Measurements from ENCODE around the gene SLCO2B1.

The SLCO2B1 gene

DNA sequence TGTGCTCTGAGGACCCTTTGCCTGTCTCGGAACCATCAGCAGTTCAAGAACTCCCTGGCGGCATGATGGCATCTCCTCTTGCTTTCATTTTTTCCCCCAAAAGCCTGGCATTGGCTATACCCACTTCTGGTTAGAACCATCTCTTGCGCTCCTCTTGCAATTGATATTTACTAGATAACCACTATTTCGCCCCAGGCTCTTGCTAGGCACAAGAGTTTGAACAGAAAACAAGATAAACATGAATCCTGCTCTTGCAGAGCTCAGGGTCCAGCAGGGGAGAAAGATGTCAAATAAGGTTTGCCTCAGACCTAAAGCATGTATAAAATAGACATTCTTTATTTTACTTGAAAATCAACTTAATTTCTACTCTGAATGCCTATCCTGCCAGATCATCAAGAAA, 33.1 kb downstream of the SLCO2B1 start:
- H3K4me3 ChIP-seq (replicated peaks in 1 of 2; ENCODE audit: low read depth in 2 of 2, low read length in 2 of 2): no peak overlapping the region
- no peak for DNase-seq (ENCODE audit: low read depth in 2 of 2)
- TF ChIP-seq, protein P1, sequence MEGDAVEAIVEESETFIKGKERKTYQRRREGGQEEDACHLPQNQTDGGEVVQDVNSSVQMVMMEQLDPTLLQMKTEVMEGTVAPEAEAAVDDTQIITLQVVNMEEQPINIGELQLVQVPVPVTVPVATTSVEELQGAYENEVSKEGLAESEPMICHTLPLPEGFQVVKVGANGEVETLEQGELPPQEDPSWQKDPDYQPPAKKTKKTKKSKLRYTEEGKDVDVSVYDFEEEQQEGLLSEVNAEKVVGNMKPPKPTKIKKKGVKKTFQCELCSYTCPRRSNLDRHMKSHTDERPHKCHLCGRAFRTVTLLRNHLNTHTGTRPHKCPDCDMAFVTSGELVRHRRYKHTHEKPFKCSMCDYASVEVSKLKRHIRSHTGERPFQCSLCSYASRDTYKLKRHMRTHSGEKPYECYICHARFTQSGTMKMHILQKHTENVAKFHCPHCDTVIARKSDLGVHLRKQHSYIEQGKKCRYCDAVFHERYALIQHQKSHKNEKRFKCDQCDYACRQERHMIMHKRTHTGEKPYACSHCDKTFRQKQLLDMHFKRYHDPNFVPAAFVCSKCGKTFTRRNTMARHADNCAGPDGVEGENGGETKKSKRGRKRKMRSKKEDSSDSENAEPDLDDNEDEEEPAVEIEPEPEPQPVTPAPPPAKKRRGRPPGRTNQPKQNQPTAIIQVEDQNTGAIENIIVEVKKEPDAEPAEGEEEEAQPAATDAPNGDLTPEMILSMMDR (IDR thresholded peaks at IDR 0.05; ENCODE audit: low read depth, low read length): no peak

DNA sequence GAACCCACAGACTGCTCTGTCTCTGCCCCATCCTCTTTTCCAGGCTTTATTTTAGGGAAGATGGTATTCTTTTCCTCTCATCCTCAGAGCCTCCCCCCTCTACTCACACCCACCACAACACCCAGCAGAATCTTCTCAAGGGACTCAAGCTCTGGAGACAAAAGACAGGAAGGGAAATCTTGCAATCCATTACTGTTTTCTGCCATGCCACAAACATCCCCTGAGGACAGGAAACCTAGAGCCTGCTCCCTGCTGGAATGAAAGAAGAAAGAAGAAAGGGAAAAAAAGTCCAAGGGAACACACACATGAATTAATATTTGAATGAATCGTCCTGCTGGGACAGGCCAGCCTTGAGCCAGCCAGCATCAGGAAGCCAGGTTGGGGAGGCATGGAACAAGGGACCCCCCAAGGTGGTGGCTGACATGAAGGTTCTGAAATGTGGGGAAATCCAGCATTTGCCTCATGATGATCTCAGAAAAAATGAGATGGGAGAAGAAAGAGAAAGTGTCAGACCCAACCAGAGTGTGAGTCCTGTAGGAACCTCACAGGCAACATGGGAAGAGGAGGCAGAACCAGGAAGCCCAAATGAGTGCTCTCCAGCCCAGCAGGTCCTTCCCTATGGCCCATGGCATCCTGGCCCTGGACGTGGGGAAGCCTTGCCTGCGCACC, 34.0 kb downstream of the SLCO2B1 start:
- no peak overlapping the region for H3K4me3 ChIP-seq (replicated peaks in 1 of 2; ENCODE audit: low read depth in 2 of 2, low read length in 2 of 2)
- TF ChIP-seq, protein P1 (IDR thresholded peaks at IDR 0.05; ENCODE audit: low read depth, low read length): no peak
- DNase-seq (ENCODE audit: low read depth in 2 of 2): no peak

DNA sequence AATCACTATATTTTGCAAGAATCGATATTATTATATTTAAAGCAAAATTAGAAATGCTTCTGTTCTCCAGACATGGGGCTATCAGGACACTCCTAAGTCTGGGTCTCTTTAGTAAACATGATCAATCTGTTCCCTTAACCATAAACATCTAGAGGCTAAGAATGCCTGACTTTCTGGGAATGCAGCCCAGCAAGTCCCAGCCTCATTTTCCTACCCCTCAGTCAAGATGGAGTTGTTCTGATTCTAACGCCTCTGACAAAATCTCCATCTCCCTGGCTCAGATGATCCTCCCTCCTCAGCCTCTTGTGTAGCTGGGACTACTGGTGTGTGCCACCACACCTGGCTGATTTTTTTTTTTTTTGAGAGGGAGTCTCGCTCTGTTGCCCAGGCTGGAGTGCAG, 35.0 kb downstream of the SLCO2B1 start:
- DNase-seq (ENCODE audit: low read depth in 2 of 2): no peak
- H3K4me3 ChIP-seq (replicated peaks in 1 of 2; ENCODE audit: low read depth in 2 of 2, low read length in 2 of 2): no peak overlapping the region
- TF ChIP-seq, protein P1 (IDR thresholded peaks at IDR 0.05; ENCODE audit: low read depth, low read length): no peak

DNA sequence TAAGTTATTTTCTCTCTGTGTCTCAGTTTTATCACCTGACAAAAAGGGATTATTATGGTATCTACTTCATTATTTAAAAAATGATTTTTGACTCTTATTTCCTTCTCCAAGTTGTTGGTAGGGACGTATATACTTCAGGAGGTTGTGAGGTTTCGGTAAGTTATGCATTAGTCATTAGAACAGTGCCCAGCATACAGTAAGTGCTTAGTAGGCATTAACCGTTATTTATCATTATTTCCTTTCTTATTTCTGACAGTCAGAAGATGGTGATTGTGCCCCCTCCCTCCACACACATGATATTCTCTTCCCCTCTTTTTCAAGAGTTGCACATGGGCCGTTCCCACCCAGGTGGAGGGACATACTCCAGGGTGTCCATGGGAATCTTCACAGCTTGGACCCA, 36.1 kb downstream of the SLCO2B1 start:
- H3K4me3 ChIP-seq (replicated peaks in 1 of 2; ENCODE audit: low read depth in 2 of 2, low read length in 2 of 2): no peak overlapping the region
- TF ChIP-seq, protein P1 (IDR thresholded peaks at IDR 0.05; ENCODE audit: low read depth, low read length): no peak
- DNase-seq (ENCODE audit: low read depth in 2 of 2): no peak

DNA sequence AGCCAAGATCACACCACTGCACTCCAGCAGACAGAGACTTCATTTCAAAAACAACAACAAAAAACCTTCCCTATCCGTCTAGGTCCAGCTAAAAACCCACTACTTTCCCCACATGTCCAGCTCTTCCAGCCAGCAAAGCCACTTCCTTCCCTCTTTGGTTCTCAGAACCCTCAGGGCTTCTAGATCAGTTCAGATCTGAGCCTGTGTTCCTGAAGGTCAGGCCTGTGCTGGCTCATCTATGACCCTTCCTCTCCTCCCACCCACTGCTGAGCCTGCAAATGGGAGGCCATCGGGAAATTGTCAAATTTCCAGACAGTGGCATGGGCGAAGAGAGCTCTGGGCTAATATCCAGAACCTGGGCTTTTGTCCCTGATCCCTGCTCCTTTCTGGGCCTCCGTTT, 37.8 kb downstream of the SLCO2B1 start:
- no peak overlapping the region for H3K4me3 ChIP-seq (replicated peaks in 1 of 2; ENCODE audit: low read depth in 2 of 2, low read length in 2 of 2)
- no peak for DNase-seq (ENCODE audit: low read depth in 2 of 2)
- TF ChIP-seq, protein P1 (IDR thresholded peaks at IDR 0.05; ENCODE audit: low read depth, low read length): no peak

DNA sequence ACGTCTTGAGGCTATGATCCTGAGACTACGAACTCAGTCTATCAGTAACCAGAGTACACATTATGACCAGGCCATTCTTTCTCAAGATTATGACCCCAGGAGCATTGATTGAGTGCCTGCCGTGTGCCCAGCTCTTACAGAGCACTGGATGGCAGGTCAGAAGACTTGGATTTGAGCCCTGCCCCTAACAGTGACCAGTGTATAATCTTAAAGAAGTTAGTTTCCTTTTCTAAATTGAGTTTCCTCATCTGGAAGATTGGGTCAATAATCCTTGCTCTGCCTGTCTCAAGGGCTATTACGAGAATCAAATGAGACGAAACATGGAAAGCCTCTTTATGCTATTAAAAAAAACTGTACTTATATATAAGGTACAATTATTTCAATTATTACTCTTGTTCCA, 38.2 kb downstream of the SLCO2B1 start:
- no peak overlapping the region for H3K4me3 ChIP-seq (replicated peaks in 1 of 2; ENCODE audit: low read depth in 2 of 2, low read length in 2 of 2)
- TF ChIP-seq, protein P1 (IDR thresholded peaks at IDR 0.05; ENCODE audit: low read depth, low read length): no peak
- no peak for DNase-seq (ENCODE audit: low read depth in 2 of 2)

DNA sequence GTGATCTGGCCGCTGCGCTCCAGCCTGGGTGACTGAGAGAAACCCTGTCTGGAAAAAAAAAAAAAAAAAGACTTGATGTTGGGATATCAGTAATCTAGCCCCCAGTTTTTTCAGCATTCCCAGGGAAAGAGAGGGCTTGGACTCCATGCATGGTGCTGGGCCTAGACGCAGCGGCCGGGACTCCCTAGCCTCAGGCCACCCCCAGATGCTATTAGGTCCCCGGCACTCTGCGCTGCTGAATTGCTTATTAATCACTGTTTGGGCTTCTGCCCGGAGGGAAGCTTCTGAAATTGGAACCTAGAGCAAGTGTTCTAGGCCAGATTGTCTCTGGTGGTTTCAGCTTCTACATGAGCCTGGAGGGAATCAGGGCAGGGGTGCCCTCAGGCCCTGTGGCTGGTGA, 39.0 kb downstream of the SLCO2B1 start:
- TF ChIP-seq, protein P1 (IDR thresholded peaks at IDR 0.05; ENCODE audit: low read depth, low read length): no peak
- no peak for DNase-seq (ENCODE audit: low read depth in 2 of 2)
- no peak overlapping the region for H3K4me3 ChIP-seq (replicated peaks in 1 of 2; ENCODE audit: low read depth in 2 of 2, low read length in 2 of 2)

Data from cardiac fibroblast (primary cell).